Measurements from ENCODE around the gene CLK4. TPM values are rescaled to one million over a fixed set of nuclear protein-coding genes. Genes with fewer than 3 reads are reported as not detected.

Gene CLK4
- polyA plus RNA-seq, 2 of the 4 experiments (the other 2 are of a cell fraction): 13.1 to 26.0 TPM

GRCh38 chr5:178662541-178662860 lies 35.7 kb upstream of the CLK4 start:
- H3K4me3 ChIP-seq: no peak overlapping the region
- ChIA-PET CTCF (no interaction called here), POLR2A (no interaction called here)
- H3K9me3 ChIP-seq: peaks cover 12% of the 10 kb centered on the region; the same call in 2 of the 3 replicates
- TF ChIP-seq BCL3 (IDR thresholded peaks at IDR 0.05) (no peak), ZC3H11A (IDR thresholded peaks at IDR 0.05) (no peak), POLR2AphosphoS2 (conservative IDR thresholded peaks at IDR 0.05; ENCODE audit: low read length) (no peak), JUN (IDR thresholded peaks at IDR 0.05) (no peak), HES2 (IDR thresholded peaks at IDR 0.05) (no peak), RNF2 (IDR thresholded peaks at IDR 0.05; ENCODE audit: borderline replicate concordance, low read depth) (no peak), POLR2A (IDR thresholded peaks at IDR 0.05; ENCODE audit: low read length) (no peak), GATA3 (IDR thresholded peaks at IDR 0.05; ENCODE audit: borderline replicate concordance) (no peak), PHF8 (IDR thresholded peaks at IDR 0.05; ENCODE audit: borderline replicate concordance, low read depth) (no peak), CEBPB (IDR thresholded peaks at IDR 0.05) (no peak), ESRRA (IDR thresholded peaks at IDR 0.05; ENCODE audit: borderline replicate concordance, low read length) (no peak), CHD2 (IDR thresholded peaks at IDR 0.05; ENCODE audit: low read length, partially characterized antibody) (no peak), KDM1A (IDR thresholded peaks at IDR 0.05; ENCODE audit: low read depth) (no peak), MAFK (IDR thresholded peaks at IDR 0.05; ENCODE audit: partially characterized antibody) (no peak), TP53 (CRISPR knock-in tag; IDR thresholded peaks at IDR 0.05) (no peak), EHMT2 (IDR thresholded peaks at IDR 0.05; ENCODE audit: low read depth) (no peak), FOXS1 (CRISPR knock-in tag; IDR thresholded peaks at IDR 0.05) (no peak)
- no peak overlapping the region for H3K27ac ChIP-seq
- WGBS (ENCODE audit: missing lambda C conversion rate): 20% methylated on average over 10 of the region's 10 CpGs
- FAIRE-seq (no peak), ATAC-seq (no peak), DNase-seq (ENCODE audit: low read depth in 1 of 2, low spot score in 1 of 2) (no peak)
- no peak overlapping the region for H3K4me2 ChIP-seq
- H3K4me1 ChIP-seq: no peaks in the 10 kb centered on the region

GRCh38 chr5:178661836-178662540 lies 35.1 kb upstream of the CLK4 start:
- H3K4me1 ChIP-seq: no peaks in the 10 kb centered on the region
- ATAC-seq (no peak), FAIRE-seq (no peak), DNase-seq (ENCODE audit: low read depth in 1 of 2, low spot score in 1 of 2) (no peak)
- 51% methylated on average over 21 of the region's 21 CpGs for WGBS (ENCODE audit: missing lambda C conversion rate)
- H3K4me2 ChIP-seq: no peak overlapping the region
- TF ChIP-seq JUN (IDR thresholded peaks at IDR 0.05): no peak
- no peak for TF ChIP-seq RNF2 (IDR thresholded peaks at IDR 0.05; ENCODE audit: borderline replicate concordance, low read depth)
- TF ChIP-seq USF2 (IDR thresholded peaks at IDR 0.05): no peak
- TF ChIP-seq FOSL2 (IDR thresholded peaks at IDR 0.05): no peak
- no peak for TF ChIP-seq FOSL2 (CRISPR knock-in tag; IDR thresholded peaks at IDR 0.05)
- TF ChIP-seq HDAC2 (IDR thresholded peaks at IDR 0.05): no peak
- TF ChIP-seq ESRRA (IDR thresholded peaks at IDR 0.05; ENCODE audit: borderline replicate concordance, low read length): no peak
- no peak for TF ChIP-seq EHF (CRISPR knock-in tag; IDR thresholded peaks at IDR 0.05)
- no peak for TF ChIP-seq RAD21 (conservative IDR thresholded peaks at IDR 0.05 in 1 of 2, IDR thresholded peaks at IDR 0.05 in 1 of 2)
- no peak for TF ChIP-seq GATA3 (IDR thresholded peaks at IDR 0.05; ENCODE audit: borderline replicate concordance)
- TF ChIP-seq ZFP36 (IDR thresholded peaks at IDR 0.05; ENCODE audit: borderline replicate concordance, partially characterized antibody): no peak
- TF ChIP-seq CBX2 (IDR thresholded peaks at IDR 0.05; ENCODE audit: borderline replicate concordance, low read depth): no peak
- no peak for TF ChIP-seq KDM5A (IDR thresholded peaks at IDR 0.05)
- no peak for TF ChIP-seq CHD4 (IDR thresholded peaks at IDR 0.05; ENCODE audit: borderline replicate concordance)
- ChIA-PET POLR2A (no interaction called here), CTCF (no interaction called here)
- H3K9me3 ChIP-seq: peaks cover 10% of the 10 kb centered on the region; the same call in 2 of the 3 replicates
- no peak overlapping the region for H3K27ac ChIP-seq
- H3K4me3 ChIP-seq: no peak overlapping the region
